ENCODE measurements around the gene KCNIP1. TPM values are rescaled to one million over a fixed set of nuclear protein-coding genes. Genes with fewer than 3 reads are reported as not detected.

The KCNIP1 gene
- total RNA-seq, 1 experiment from 2014 or later = not detected

DNA sequence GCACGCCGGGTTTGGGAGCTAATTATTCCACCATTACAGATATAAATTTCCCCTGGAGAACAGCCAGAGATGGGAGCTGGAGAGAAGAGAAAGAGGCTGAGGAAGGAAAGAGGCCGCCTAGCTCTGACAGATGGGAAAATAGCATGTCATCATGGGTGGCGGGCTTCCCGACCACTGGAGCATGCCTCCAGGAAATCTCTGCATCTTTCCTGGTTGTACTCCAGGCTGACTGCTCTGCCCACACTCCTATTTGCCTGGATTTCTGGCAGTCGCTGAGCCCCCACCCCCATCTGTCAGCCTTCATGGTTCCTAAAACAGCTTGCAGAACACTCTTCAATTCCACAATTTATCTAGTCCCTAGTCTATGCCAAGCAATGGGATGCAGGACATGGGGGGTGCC, 265.4 kb downstream of the KCNIP1 start:
- CTCF ChIA-PET = no interaction called here
- Histone ChIP-seq H3K27ac (ENCODE audit: low read length) (no peak overlapping the region), H3K4me1 (ENCODE audit: control insufficient read depth, insufficient read depth, low read length) (no peaks in the 10 kb centered on the region), H3K9me3 (ENCODE audit: control insufficient read depth, insufficient read depth, low read depth, low read length) (no peaks in the 10 kb centered on the region), H3K27me3 (ENCODE audit: control insufficient read depth, insufficient read depth, low read length) (peaks cover 9% of the 10 kb centered on the region; the same call in 1 of the 2 replicates), H3K36me3 (ENCODE audit: control insufficient read depth, insufficient read depth, low read length) (no peaks in the 10 kb centered on the region), H3K4me3 (ENCODE audit: low read depth in 2 of 2, low read length in 2 of 2) (no peak overlapping the region)
- no TSS peak for BruUV-seq (replicated peaks)
- POLR2A ChIA-PET = no interaction called here
- ATAC-seq (no peak), DNase-seq (ENCODE audit: low read depth, low spot score) (no peak)
- intact Hi-C loops (cut with micrococcal nuclease; ENCODE audit: unreplicated experiment) = no loop called here
- in situ Hi-C loops (cut with HindIII; ENCODE audit: low pct_unique_long_range_greater_than_20kb, low sequenced_read_pairs) = no loop called here
- TF ChIP-seq POLR2AphosphoS5 (IDR thresholded peaks at IDR 0.05; ENCODE audit: low read depth, low read length) (no peak), TCF7L2 (IDR thresholded peaks at IDR 0.05; ENCODE audit: low read depth, low read length) (no peak), SIN3A (IDR thresholded peaks at IDR 0.05; ENCODE audit: borderline replicate concordance, insufficient read depth, low read depth, low read length) (no peak)
- TF ChIP-seq, protein P1, sequence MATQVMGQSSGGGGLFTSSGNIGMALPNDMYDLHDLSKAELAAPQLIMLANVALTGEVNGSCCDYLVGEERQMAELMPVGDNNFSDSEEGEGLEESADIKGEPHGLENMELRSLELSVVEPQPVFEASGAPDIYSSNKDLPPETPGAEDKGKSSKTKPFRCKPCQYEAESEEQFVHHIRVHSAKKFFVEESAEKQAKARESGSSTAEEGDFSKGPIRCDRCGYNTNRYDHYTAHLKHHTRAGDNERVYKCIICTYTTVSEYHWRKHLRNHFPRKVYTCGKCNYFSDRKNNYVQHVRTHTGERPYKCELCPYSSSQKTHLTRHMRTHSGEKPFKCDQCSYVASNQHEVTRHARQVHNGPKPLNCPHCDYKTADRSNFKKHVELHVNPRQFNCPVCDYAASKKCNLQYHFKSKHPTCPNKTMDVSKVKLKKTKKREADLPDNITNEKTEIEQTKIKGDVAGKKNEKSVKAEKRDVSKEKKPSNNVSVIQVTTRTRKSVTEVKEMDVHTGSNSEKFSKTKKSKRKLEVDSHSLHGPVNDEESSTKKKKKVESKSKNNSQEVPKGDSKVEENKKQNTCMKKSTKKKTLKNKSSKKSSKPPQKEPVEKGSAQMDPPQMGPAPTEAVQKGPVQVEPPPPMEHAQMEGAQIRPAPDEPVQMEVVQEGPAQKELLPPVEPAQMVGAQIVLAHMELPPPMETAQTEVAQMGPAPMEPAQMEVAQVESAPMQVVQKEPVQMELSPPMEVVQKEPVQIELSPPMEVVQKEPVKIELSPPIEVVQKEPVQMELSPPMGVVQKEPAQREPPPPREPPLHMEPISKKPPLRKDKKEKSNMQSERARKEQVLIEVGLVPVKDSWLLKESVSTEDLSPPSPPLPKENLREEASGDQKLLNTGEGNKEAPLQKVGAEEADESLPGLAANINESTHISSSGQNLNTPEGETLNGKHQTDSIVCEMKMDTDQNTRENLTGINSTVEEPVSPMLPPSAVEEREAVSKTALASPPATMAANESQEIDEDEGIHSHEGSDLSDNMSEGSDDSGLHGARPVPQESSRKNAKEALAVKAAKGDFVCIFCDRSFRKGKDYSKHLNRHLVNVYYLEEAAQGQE (IDR thresholded peaks at IDR 0.05; ENCODE audit: insufficient read depth in 1 of 2, low read depth in 2 of 2, low read length in 1 of 2) = no peak
- TF ChIP-seq, protein P2, sequence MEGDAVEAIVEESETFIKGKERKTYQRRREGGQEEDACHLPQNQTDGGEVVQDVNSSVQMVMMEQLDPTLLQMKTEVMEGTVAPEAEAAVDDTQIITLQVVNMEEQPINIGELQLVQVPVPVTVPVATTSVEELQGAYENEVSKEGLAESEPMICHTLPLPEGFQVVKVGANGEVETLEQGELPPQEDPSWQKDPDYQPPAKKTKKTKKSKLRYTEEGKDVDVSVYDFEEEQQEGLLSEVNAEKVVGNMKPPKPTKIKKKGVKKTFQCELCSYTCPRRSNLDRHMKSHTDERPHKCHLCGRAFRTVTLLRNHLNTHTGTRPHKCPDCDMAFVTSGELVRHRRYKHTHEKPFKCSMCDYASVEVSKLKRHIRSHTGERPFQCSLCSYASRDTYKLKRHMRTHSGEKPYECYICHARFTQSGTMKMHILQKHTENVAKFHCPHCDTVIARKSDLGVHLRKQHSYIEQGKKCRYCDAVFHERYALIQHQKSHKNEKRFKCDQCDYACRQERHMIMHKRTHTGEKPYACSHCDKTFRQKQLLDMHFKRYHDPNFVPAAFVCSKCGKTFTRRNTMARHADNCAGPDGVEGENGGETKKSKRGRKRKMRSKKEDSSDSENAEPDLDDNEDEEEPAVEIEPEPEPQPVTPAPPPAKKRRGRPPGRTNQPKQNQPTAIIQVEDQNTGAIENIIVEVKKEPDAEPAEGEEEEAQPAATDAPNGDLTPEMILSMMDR (IDR thresholded peaks at IDR 0.05) = no peak

DNA sequence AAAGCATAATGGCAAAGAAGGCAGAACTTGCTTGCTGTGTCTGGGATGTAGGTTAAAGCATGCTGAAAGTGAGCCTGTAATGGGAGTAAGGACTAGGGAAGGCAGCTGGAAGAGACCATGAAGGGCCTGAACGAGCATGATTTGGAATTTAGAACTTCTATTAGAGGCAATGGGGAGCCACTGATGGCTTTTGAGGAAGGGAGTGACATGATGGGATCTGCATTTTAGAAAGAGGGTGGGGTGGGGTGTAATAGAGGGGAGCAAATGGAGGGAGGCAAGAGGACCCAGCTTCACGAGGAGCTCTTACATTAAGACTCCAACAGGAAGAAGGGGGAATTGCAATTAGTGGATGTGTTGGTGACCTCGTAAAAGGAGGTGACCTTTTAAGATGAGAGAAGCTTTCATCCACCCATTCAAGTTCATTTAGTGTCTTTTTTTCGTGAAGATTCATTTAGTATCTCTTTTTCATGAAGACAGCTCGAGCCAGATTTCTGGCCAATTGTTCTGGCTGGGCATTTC, 266.1 kb downstream of the KCNIP1 start:
- in situ Hi-C loops (cut with HindIII; ENCODE audit: low pct_unique_long_range_greater_than_20kb, low sequenced_read_pairs) (no loop called here), intact Hi-C loops (cut with micrococcal nuclease; ENCODE audit: unreplicated experiment) (no loop called here)
- CTCF ChIA-PET = no interaction called here

More for the DNA sequence above, 266.1 kb downstream of the KCNIP1 start:
- ATAC-seq = no peak
- Histone ChIP-seq H3K27me3 (ENCODE audit: control insufficient read depth, insufficient read depth, low read length) (peaks cover 9% of the 10 kb centered on the region; the same call in 1 of the 2 replicates), H3K4me1 (ENCODE audit: control insufficient read depth, insufficient read depth, low read length) (no peaks in the 10 kb centered on the region), H3K36me3 (ENCODE audit: control insufficient read depth, insufficient read depth, low read length) (no peaks in the 10 kb centered on the region), H3K27ac (ENCODE audit: low read length) (no peak overlapping the region), H3K4me3 (ENCODE audit: low read depth in 2 of 2, low read length in 2 of 2) (no peak overlapping the region), H3K9me3 (ENCODE audit: control insufficient read depth, insufficient read depth, low read depth, low read length) (no peaks in the 10 kb centered on the region)
- POLR2A ChIA-PET = no interaction called here
- no peak for TF ChIP-seq SIN3A (IDR thresholded peaks at IDR 0.05; ENCODE audit: borderline replicate concordance, insufficient read depth, low read depth, low read length)
- no peak for TF ChIP-seq POLR2AphosphoS5 (IDR thresholded peaks at IDR 0.05; ENCODE audit: low read depth, low read length)
- TF ChIP-seq TCF7L2 (IDR thresholded peaks at IDR 0.05; ENCODE audit: low read depth, low read length) = no peak
- TF ChIP-seq, protein P2 (IDR thresholded peaks at IDR 0.05) = no peak
- TF ChIP-seq, protein P1 (IDR thresholded peaks at IDR 0.05; ENCODE audit: insufficient read depth in 1 of 2, low read depth in 2 of 2, low read length in 1 of 2) = no peak
- BruUV-seq (replicated peaks) = no TSS peak
- no peak for DNase-seq (ENCODE audit: low read depth, low spot score)

Measured in Panc1 (cell line).